Neural progenitor cell (in vitro differentiated cells): Measurements from ENCODE around the gene TCERG1L.

Experiments
- EZH2 ChIP-seq: fragments of 200-600 bp; sonication (generic); IDR thresholded peaks from 2 replicates; pipeline ENCODE4 v1.6.1; 2017; ENCODE audit warnings: antibody characterized with exemption, mild to moderate bottlenecking, moderate library complexity
- EZH2phosphoT487 ChIP-seq: fragments of 200-600 bp; sonication (generic); IDR thresholded peaks from 2 replicates; pipeline ENCODE4 v1.6.1; 2017; ENCODE audit warnings: antibody characterized with exemption
- TF ChIP-seq, protein P1 (sequence below): fragments of 200-600 bp; sonication (generic); IDR thresholded peaks from 2 replicates; pipeline ENCODE4 v1.5.1; 2017; ENCODE audit warnings: antibody characterized with exemption, mild to moderate bottlenecking

DNA sequence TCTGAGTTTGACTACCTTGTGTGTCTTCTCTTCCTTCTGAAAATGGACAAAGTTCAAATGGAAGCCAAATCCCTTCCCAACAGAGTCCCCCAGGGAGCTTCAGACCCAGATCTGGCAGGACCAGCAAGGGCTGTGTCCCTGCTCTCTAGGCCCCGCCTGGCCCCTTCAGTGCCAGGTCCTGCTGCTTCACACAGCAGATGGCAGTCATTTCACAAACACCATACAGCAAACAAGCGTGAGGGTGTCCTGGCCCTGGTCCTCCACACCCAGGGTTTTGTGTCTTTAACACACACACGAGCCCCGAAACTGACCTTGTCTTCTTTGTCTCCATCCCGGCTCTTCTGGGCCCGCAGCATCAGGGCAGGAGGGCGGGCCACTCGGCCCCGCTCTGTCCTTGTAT lies 145.0 kb downstream of the TCERG1L start:
- TF ChIP-seq, protein P1, sequence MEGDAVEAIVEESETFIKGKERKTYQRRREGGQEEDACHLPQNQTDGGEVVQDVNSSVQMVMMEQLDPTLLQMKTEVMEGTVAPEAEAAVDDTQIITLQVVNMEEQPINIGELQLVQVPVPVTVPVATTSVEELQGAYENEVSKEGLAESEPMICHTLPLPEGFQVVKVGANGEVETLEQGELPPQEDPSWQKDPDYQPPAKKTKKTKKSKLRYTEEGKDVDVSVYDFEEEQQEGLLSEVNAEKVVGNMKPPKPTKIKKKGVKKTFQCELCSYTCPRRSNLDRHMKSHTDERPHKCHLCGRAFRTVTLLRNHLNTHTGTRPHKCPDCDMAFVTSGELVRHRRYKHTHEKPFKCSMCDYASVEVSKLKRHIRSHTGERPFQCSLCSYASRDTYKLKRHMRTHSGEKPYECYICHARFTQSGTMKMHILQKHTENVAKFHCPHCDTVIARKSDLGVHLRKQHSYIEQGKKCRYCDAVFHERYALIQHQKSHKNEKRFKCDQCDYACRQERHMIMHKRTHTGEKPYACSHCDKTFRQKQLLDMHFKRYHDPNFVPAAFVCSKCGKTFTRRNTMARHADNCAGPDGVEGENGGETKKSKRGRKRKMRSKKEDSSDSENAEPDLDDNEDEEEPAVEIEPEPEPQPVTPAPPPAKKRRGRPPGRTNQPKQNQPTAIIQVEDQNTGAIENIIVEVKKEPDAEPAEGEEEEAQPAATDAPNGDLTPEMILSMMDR: no peak
- TF ChIP-seq EZH2phosphoT487 (no peak), EZH2 (no peak)
